HG02852 (cell line): Measurements from ENCODE around the gene DCTN2.

Source experiments
- ATAC-seq: cut with Tn5 transposase; IDR thresholded peaks from one replicate; pipeline ENCODE4 v1.9.1; 2021; ENCODE audit warnings: mild to moderate bottlenecking, moderate library complexity; ENCODE audit not compliant: unreplicated experiment

Gene DCTN2

DNA sequence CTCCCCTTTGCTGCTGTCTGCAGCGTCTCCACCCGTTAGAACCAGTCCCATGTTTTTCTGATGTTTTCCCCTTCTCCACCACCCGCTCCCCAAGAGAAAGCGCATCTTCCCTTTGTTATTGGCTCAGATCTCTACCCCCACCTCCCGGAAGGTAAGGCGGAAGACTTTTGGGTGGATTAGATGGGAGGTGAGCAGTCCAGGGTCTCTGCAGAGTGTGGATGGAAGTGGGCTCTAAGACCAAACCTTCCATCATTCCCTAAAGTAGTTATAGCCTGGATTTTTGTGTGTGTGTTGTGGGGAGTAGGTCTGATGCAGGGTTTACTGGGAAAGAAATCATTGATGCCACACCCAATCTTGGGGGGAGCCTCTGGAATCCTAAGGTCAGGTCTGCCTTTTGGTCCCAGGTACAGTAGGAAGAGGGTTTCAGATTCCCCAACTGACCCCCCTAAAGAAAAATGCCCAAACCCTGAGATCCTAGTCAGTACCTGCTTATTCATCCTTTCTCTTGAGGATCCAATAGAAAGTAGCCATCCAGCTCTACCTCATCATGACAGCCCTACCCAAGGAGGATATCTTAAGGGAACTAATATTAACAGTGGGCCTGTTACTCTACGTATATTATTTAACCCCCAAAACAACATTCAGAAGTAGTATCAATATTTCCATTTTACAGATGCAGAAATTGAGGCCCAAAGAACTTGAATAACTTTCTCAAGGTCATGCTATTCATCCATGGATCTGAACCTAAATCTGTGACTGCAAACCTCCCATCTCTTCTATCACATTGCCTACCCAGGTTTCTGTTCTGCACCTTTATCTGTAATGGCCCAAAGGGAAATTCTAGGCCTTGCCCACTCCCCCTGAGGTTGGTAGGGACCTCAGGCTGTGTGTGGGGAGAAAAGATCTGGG lies 3.9 kb upstream of the DCTN2 start:
- no peak for ATAC-seq

- ATAC-seq, result no peak
Measured at GRCh38 chr12:57549909-57550640, 3.1 kb upstream of the DCTN2 start, which contains the start of gene KIF5A. KIF5A (plus strand) TSS chr12:57550044; CDS start chr12:57550272, 228 bp downstream.

DNA sequence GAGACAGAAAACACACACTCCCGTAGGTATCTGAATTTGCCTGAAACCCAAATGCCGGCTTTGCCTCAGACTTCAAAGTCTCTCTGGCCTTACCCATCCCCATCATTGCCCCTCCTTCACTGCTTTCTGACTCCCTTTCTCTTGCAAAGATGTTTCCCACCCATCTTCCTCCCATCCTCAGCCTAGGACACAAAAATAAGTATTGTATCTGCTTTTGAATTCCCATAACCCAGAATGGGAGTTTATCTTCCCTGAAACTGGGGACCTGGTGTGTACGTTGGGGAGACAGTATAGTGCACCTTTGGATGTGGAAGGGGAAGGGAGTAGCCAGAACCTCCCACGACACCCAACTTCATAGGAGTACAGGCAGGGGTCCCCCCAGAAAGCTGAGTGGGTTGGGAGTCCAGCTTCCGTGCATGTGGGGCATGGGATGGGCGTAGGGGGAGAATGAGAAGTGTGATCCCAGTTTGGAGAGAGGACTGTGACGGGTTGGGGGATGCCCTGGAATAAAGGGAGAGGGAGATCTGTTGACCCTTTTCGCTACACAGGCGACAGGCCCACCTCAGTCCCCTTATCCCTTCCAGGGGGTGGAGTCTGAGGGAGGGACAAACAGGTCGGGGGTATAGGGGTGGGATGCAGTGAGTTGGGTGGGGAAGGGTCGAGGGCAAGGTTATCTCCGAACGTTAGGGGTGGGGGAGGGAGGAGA lies 2.4 kb upstream of the DCTN2 start:
- ATAC-seq, result no peak

DNA sequence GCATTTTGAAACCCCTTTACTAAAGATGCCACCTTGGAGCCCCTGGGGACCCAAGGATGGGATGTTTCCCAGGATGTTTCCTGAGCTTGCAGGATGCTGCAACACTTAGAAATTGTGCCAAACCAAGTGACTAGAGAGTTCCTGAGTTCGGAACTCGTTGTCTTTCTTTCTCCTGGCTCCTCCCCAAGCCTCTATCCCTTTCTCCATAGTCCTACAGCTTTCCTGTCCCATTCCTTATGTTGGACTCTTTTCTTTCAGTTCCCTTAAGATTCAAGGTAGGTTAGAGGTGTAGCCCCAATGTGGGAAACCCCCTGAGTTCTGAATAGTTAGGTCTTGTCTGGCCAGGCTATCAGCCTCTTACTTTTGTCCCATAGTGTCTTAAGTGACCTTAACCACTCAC lies 1.5 kb upstream of the DCTN2 start:
- no peak for ATAC-seq

DNA sequence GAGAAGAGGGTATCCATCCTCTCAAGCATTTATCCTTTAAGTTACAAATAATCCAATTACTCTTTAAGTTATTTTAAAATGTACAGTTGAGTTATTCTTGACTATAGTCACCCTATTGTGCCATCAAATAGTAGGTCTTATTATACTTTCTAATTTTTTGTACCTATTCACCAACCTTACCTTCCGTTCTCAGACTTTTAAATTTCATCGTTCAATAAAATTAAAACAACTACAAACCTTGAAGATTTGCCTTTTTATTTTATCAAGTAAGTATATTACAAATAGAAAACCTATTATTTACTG lies 972 bp upstream of the DCTN2 start:
- ATAC-seq, result no peak

GRCh38 chr12:57547288-57548012 lies 458 bp upstream of the DCTN2 start:
- no peak for ATAC-seq

- ATAC-seq, result no peak
Measured at GRCh38 chr12:57545809-57546437, 1.1 kb downstream of the DCTN2 start.

GRCh38 chr12:57543581-57543980 lies 3.4 kb downstream of the DCTN2 start:
- no peak for ATAC-seq

DNA sequence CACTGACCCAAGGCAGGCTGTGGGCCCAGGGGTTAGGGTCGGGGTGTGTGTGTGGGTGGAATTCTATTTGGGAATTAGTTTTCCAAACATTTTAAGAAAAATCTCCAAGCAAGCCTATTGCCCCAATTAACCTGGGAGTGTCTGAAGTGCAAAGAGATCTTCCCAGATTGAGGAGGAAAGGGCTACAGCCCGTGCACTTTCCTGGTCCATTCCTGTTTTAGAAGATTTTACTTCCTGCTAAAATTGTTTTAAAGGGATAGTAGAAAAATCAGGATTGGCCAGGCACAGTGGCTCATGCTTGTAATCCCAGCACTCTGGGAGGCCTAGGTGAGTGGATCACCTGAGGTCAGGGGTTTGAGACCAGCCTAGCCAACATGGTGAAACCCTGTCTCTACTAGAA lies 5.3 kb downstream of the DCTN2 start:
- no peak for ATAC-seq

DNA sequence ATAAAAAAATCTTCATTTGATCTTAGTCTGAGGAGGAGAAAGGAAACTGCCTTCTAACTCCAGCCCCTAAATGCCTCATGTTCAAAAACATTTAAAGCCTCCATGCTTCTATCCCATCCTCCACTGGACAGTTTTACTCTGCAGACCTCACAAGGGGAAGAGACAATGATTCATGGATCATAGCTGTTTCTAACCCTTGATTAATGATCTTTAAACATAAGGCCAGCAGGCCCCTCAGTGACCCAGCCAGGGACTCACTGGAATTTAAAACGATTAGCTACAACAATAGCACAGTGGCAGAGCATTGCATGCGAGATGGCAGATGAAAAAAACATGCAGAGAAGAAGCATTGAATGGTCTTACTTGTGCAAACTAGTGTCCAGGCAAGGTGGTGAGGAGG lies 6.0 kb downstream of the DCTN2 start:
- ATAC-seq, result no peak

DNA sequence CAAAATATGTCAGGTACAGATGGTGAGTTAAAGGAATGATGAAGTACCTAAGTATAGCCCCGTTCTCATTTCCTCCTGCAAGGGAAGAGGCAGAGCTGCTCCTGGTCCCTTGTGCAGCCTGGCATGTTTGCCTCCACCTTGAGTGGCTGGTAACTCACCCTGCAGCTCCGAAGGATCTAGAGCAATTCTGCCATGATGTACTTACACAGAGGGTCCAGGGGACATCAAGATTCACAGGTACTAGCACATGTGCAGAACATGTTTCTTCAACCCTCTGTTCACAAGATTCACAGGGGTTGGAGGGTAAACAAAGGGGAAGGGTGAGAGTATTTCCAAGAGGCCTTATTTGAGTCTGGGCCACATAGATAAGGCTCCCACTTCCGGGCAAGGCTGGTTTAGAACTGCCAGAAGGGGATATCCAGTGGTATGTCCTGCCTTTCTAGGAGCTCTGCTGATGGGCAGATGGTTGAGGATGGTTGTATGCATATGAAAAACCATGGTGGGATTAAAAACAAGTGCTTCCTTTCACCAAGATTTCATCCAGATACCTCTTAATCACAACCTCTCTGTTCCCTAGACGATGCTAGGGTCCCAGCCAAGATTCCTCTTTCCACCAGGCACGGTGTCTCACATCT lies 7.7 kb downstream of the DCTN2 start:
- ATAC-seq, result no peak

GRCh38 chr12:57536597-57536942 lies 10.4 kb downstream of the DCTN2 start:
- no peak for ATAC-seq

GRCh38 chr12:57535764-57536596 lies 11.0 kb downstream of the DCTN2 start:
- ATAC-seq, result no peak

DNA sequence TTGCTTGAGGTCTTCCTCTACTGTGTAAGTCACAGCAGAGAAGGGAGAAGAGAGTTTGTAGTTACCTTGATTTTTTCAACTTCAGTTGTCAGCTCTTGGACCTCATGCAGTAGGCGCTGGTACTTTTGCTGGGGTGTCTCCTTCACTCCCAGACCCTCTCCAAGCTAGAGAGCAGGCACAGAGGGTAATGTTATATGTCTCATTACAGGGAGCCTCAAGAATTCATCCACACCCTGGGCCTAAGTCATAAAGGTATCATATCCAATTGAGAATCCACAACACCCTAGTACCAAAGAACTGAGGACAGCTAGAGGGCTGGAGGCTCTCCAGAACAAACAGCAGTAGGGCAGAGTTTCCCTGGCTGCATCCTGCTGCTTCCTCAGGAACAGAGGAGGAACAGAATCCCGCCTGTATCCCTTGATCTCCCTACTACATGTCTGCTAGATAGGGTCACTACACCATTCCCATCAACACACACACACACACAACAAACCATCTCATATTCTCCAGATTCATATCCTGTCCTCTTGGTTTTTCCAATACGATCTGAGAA lies 11.9 kb downstream of the DCTN2 start:
- no peak for ATAC-seq

DNA sequence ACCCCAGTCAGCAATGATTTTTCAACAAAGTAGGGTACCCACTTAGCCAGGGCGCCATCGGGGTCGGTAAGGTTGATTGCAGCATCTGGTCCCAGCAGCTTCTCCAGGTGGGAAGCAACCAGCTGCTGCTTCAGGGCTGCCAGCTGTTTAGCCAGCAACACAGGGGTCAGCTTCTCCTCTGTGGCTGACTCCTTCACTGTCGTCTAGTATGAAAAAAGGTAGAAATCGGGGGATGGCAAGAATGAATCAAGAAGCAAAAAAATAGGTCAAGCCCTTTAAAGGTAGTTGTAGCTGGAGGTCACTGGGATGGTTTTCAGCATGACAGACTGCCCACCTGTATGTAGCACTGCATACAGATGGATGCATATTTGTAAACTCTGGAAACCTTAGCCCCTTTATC lies 12.7 kb downstream of the DCTN2 start:
- no peak for ATAC-seq

DNA sequence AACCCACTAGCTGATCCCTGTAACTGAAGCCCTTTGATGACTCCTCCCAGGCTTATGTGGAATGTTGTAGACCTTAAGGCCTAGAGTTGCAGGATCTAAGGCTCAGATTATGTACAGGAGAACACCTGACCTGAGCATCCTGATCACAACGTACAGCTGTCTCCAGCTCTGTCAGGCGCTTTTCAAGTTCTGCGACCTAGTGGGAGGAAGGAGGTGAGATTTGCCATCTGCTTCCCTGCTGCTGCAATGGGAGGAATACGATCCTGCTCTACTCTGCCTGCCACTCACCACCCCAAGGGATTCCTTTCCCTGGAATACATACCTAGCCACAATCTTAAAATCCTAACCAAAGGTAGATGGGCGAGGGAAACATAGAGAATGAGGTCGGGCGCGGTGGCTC lies 13.9 kb downstream of the DCTN2 start:
- ATAC-seq, result no peak

- ATAC-seq, result no peak
Measured at GRCh38 chr12:57531836-57532235, 15.2 kb downstream of the DCTN2 start.

DNA sequence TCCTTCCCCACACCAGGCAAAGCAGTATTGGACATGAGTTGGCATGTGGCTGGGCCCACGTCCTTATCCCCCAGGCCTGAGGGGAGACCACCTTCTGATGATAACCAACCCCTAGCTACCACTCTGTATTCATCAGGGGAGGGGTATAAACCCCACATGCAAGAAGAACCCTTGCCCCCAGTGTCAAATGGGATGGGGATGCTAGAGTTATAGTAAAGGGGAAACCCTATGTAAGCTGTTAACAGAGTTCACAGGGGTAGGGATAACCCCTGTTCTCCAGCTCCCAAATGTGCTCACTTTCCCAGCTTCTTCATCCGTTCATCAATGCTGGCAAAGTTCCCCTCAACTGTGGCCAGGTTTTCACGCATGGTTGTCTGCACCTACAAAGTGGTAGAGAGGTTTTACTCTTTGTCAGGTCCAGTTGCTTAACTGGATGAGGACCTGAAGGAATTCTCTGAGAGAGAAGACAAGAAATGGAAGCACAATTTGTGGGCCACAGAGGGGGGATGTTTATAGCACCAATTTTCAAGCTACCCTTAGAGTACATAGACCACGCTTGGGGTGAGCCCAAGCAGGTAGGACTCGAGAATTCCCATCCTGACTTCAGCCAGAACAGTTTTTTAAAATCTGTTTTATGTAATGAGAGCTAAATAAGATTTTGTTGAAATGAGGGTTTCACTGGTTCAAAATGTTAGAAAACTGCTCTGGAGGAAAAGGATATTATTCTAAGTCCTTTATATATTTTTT lies 16.4 kb downstream of the DCTN2 start:
- ATAC-seq, result no peak
